GM23248 (cell line): Measurements from ENCODE around the gene GSDME.

Experiments
- EZH2 ChIP-seq: fragments of 200-600 bp; sonication (generic); IDR thresholded peaks from 2 replicates; pipeline ENCODE4 v1.6.1; 2018; ENCODE audit warnings: antibody characterized with exemption, mild to moderate bottlenecking; ENCODE audit not compliant: insufficient read depth, poor library complexity, severe bottlenecking
- EZH2phosphoT487 ChIP-seq: fragments of 200-600 bp; sonication (generic); IDR thresholded peaks from 2 replicates; pipeline ENCODE4 v1.6.1; 2018; ENCODE audit warnings: antibody characterized with exemption, moderate library complexity, mild to moderate bottlenecking, low read depth; ENCODE audit not compliant: insufficient read depth

GRCh38 chr7:24773646-24774045, 16.4 kb upstream of the GSDME start:
- TF ChIP-seq EZH2 (no peak), EZH2phosphoT487 (no peak)
